ENCODE results near the gene AKAP6.

DNA sequence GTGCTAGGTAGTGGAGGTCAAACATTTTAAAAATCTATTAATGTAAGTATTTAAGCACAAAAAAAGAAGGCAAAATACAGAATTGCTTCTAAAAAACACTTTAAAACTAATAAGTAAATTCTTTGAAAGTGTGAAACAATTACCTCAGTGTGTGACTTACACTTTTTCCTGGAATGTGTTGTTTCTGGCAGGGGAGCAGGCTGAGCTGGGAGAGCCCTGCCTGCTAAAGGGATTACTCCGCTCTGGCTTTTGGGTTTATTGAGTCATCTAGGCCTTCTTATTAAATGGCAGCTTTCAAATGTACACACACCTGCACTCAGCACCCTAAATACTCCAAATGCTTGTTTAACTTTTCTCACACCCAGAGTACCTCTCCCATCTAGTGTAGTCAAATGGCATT lies 279.8 kb downstream of the AKAP6 start:
- TF ChIP-seq, protein P1, sequence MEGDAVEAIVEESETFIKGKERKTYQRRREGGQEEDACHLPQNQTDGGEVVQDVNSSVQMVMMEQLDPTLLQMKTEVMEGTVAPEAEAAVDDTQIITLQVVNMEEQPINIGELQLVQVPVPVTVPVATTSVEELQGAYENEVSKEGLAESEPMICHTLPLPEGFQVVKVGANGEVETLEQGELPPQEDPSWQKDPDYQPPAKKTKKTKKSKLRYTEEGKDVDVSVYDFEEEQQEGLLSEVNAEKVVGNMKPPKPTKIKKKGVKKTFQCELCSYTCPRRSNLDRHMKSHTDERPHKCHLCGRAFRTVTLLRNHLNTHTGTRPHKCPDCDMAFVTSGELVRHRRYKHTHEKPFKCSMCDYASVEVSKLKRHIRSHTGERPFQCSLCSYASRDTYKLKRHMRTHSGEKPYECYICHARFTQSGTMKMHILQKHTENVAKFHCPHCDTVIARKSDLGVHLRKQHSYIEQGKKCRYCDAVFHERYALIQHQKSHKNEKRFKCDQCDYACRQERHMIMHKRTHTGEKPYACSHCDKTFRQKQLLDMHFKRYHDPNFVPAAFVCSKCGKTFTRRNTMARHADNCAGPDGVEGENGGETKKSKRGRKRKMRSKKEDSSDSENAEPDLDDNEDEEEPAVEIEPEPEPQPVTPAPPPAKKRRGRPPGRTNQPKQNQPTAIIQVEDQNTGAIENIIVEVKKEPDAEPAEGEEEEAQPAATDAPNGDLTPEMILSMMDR (conservative IDR thresholded peaks at IDR 0.05; ENCODE audit: low read depth in 2 of 2) = no peak
- TF ChIP-seq EZH2 (IDR thresholded peaks at IDR 0.05; ENCODE audit: low read depth, unreplicated experiment) (no peak), POLR2AphosphoS5 (IDR thresholded peaks at IDR 0.05; ENCODE audit: low read depth) (no peak), CREB1 (CRISPR knock-in tag; IDR thresholded peaks at IDR 0.05; ENCODE audit: low read depth) (no peak), NANOG (IDR thresholded peaks at IDR 0.05; ENCODE audit: borderline replicate concordance) (no peak)
- TF ChIP-seq, protein P2, sequence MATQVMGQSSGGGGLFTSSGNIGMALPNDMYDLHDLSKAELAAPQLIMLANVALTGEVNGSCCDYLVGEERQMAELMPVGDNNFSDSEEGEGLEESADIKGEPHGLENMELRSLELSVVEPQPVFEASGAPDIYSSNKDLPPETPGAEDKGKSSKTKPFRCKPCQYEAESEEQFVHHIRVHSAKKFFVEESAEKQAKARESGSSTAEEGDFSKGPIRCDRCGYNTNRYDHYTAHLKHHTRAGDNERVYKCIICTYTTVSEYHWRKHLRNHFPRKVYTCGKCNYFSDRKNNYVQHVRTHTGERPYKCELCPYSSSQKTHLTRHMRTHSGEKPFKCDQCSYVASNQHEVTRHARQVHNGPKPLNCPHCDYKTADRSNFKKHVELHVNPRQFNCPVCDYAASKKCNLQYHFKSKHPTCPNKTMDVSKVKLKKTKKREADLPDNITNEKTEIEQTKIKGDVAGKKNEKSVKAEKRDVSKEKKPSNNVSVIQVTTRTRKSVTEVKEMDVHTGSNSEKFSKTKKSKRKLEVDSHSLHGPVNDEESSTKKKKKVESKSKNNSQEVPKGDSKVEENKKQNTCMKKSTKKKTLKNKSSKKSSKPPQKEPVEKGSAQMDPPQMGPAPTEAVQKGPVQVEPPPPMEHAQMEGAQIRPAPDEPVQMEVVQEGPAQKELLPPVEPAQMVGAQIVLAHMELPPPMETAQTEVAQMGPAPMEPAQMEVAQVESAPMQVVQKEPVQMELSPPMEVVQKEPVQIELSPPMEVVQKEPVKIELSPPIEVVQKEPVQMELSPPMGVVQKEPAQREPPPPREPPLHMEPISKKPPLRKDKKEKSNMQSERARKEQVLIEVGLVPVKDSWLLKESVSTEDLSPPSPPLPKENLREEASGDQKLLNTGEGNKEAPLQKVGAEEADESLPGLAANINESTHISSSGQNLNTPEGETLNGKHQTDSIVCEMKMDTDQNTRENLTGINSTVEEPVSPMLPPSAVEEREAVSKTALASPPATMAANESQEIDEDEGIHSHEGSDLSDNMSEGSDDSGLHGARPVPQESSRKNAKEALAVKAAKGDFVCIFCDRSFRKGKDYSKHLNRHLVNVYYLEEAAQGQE (IDR thresholded peaks at IDR 0.05; ENCODE audit: unreplicated experiment) = no peak

Data from GM23338 (cell line).